Progenitor cell of endocrine pancreas (in vitro differentiated cells): ENCODE data around the gene TMEM39A. TPM values are rescaled to one million over a fixed set of nuclear protein-coding genes. Genes with fewer than 3 reads are reported as not detected.
A peak's percentile ranks its signal among the peaks of the same experiment; 100 is the strongest.

ENCODE experiments used
- DNase-seq: peaks from one replicate; pipeline ENCODE4 v3.0.0; 2021; ENCODE audit warnings: low spot score; ENCODE audit not compliant: unreplicated experiment
- H3K27ac Mint-ChIP-seq: 2 replicates; pipeline ENCODE4 v1.8.0; 2021; ENCODE audit warnings: mild to moderate bottlenecking, moderate library complexity, mixed read lengths
- H3K27me3 Mint-ChIP-seq: 2 replicates; pipeline ENCODE4 v1.8.0; 2021; ENCODE audit warnings: mixed read lengths
- H3K36me3 Mint-ChIP-seq: 2 replicates; pipeline ENCODE4 v1.8.0; 2022; ENCODE audit warnings: mixed read lengths; ENCODE audit not compliant: insufficient read depth
- H3K4me1 Mint-ChIP-seq: 2 replicates; pipeline ENCODE4 v1.8.0; 2021; ENCODE audit warnings: low read depth, mixed read lengths
- H3K4me3 Mint-ChIP-seq: 2 replicates; pipeline ENCODE4 v1.8.0; 2021; ENCODE audit warnings: low read depth, mild to moderate bottlenecking, moderate library complexity, mixed read lengths
- H3K9me3 Mint-ChIP-seq: 2 replicates; pipeline ENCODE4 v1.8.0; 2021; ENCODE audit warnings: low read depth, mixed read lengths
- CTCF ChIP-seq: fragments of 200-600 bp; sonication (generic); IDR thresholded peaks from one replicate; pipeline ENCODE4 v1.5.0; 2021; ENCODE audit warnings: antibody characterized with exemption, mild to moderate bottlenecking; ENCODE audit not compliant: unreplicated experiment
- total RNA-seq: library from RNA; stranded (reverse); gene quantifications from 2 replicates; pipeline ENCODE4 v1.2.1, GENCODE V29; 2021

Gene TMEM39A
- total RNA-seq, 1 donor from 2014 or later = 51.6 TPM

- Mint-ChIP-seq H3K27ac (no peak overlapping the region), H3K27me3 (no peaks in the 10 kb centered on the region), H3K9me3 (no peaks in the 10 kb centered on the region), H3K36me3 (peaks cover 6% of the 10 kb centered on the region), H3K4me1 (peaks cover 5% of the 10 kb centered on the region), H3K4me3 (no peak overlapping the region)
- no peak for DNase-seq
- no peak for TF ChIP-seq CTCF
Measured at GRCh38 chr3:119492810-119493209, 29.4 kb upstream of the TMEM39A start.

- DNase-seq = no peak
- TF ChIP-seq CTCF = no peak
- H3K27ac Mint-ChIP-seq = no peak overlapping the region
- no peaks in the 10 kb centered on the region for H3K4me1 Mint-ChIP-seq
- no peak overlapping the region for H3K4me3 Mint-ChIP-seq
- H3K27me3 Mint-ChIP-seq = no peaks in the 10 kb centered on the region
- peaks cover 6% of the 10 kb centered on the region for H3K36me3 Mint-ChIP-seq
- H3K9me3 Mint-ChIP-seq = no peaks in the 10 kb centered on the region
Measured at GRCh38 chr3:119492128-119492527, 28.7 kb upstream of the TMEM39A start.

GRCh38 chr3:119490153-119490552, 26.7 kb upstream of the TMEM39A start:
- Mint-ChIP-seq H3K36me3 (peaks cover 11% of the 10 kb centered on the region), H3K27me3 (no peaks in the 10 kb centered on the region), H3K4me3 (no peak overlapping the region), H3K4me1 (no peaks in the 10 kb centered on the region), H3K9me3 (no peaks in the 10 kb centered on the region), H3K27ac (no peak overlapping the region)
- no peak for DNase-seq
- TF ChIP-seq CTCF = no peak

DNA sequence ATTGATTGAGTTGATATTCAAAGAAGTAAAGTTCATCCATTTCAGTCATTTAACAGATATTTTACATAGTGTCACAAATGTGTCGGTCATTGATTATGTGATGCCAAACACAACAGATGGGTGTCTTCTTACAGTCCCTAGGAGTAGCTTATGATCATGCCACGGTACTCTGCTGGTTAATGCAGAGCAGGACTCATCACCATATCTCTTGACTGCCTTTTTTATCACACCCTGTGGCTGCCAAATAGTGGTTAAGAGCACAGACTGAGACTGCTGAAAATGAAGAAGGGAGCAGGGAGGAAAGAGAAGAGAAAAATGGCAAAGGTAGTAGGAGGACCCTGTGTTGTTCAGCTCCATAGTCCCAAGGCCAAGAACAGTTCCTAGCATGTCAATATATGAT, 22.1 kb upstream of the TMEM39A start:
- H3K9me3 Mint-ChIP-seq = no peaks in the 10 kb centered on the region
- H3K27me3 Mint-ChIP-seq = no peaks in the 10 kb centered on the region
- TF ChIP-seq CTCF = no peak
- DNase-seq = no peak
- peaks cover 13% of the 10 kb centered on the region for H3K36me3 Mint-ChIP-seq
- no peaks in the 10 kb centered on the region for H3K4me1 Mint-ChIP-seq
- peak overlapping the region; percentile 58 for H3K27ac Mint-ChIP-seq
- no peak overlapping the region for H3K4me3 Mint-ChIP-seq

DNA sequence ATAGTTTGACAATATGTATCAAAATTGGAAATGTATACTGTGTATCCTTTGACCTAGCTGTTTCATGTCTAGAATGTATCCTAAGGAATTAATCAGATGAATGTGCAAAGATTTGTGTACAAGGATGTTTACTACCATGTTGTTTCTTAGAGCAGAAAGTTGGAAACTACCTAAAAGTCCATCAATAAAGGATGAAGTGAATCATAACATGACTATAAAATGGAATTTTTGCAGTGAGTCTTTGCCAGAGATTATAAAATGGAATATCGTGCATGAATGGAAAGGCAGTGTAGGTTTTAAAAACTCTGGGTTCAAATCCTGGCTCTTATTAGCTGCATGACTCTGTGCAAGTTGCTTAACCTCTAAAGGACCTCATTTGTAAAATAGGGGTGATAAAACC, 19.7 kb upstream of the TMEM39A start:
- Mint-ChIP-seq H3K27ac (no peak overlapping the region), H3K27me3 (no peaks in the 10 kb centered on the region), H3K4me3 (no peak overlapping the region), H3K4me1 (no peaks in the 10 kb centered on the region), H3K9me3 (no peaks in the 10 kb centered on the region), H3K36me3 (peaks cover 14% of the 10 kb centered on the region)
- DNase-seq = no peak
- no peak for TF ChIP-seq CTCF
